ENCODE data around the gene LCE1E.

DNA sequence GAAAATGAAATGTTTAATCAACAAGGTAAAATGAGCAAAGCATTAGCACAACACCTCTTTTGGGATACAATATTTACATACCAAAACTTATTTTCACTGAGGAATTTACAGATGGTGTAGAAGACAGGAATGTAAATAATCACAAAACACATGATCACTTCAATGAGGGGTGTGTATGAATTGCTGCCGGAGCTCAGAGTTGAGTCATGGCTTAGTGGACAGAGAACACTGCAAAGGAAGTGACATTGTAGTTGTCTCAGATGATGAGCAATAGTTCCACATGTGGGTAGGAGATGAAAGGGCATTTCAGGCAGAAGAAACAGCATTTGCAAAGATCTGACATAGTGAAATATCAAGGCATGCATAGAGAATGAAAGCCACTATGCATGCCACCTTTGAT lies 33.8 kb upstream of the LCE1E start:
- TF ChIP-seq POLR2A (IDR thresholded peaks at IDR 0.05; ENCODE audit: low read depth, low read length): no peak
- TF ChIP-seq POLR2AphosphoS5 (IDR thresholded peaks at IDR 0.05; ENCODE audit: insufficient read depth, low read depth, low read length): no peak
- TF ChIP-seq, protein P1, sequence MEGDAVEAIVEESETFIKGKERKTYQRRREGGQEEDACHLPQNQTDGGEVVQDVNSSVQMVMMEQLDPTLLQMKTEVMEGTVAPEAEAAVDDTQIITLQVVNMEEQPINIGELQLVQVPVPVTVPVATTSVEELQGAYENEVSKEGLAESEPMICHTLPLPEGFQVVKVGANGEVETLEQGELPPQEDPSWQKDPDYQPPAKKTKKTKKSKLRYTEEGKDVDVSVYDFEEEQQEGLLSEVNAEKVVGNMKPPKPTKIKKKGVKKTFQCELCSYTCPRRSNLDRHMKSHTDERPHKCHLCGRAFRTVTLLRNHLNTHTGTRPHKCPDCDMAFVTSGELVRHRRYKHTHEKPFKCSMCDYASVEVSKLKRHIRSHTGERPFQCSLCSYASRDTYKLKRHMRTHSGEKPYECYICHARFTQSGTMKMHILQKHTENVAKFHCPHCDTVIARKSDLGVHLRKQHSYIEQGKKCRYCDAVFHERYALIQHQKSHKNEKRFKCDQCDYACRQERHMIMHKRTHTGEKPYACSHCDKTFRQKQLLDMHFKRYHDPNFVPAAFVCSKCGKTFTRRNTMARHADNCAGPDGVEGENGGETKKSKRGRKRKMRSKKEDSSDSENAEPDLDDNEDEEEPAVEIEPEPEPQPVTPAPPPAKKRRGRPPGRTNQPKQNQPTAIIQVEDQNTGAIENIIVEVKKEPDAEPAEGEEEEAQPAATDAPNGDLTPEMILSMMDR (IDR thresholded peaks at IDR 0.05; ENCODE audit: extremely low read depth in 1 of 2, insufficient read depth in 1 of 2, low read depth in 1 of 2, low read length in 2 of 2): no peak

Measured in endothelial cell of umbilical vein (primary cell).